ENCODE results near the gene SPRED2. TPM values are rescaled to one million over a fixed set of nuclear protein-coding genes. Genes with fewer than 3 reads are reported as not detected.

Gene SPRED2
- total and polyA plus RNA-seq, 4 donors, result 10.6 to 38.7 (median 23.8) TPM

DNA sequence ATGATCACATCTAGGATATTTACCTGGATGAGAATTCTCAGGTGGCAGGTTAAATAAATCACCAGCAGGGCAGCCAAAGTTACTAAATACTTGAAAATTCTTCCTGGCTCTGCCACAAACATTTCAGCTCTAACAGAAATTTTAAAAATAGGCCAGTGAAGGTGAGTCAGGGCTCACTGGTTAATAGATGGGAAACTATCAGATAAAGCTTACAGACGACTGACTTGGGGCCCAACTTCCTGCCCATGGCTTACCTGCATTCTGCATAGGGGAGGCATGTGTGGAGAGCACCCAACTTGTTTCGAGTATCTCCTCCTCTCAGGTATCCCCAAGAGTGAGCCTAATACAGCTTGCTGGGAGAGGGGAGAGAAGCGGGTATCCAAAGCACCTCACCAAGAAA is 57.8 kb downstream of the SPRED2 start:
- Histone ChIP-seq H3K4me1 (ENCODE audit: control insufficient read depth, insufficient read depth, low read length) (peaks cover 10% of the 10 kb centered on the region), H3K4me3 (ENCODE audit: low read depth, low read length) (no peak overlapping the region), H3K36me3 (ENCODE audit: control insufficient read depth, insufficient read depth, low read length) (no peaks in the 10 kb centered on the region), H3K27ac (ENCODE audit: low read depth, low read length) (no peak overlapping the region), H3K27me3 (ENCODE audit: control insufficient read depth, insufficient read depth, low read length) (no peaks in the 10 kb centered on the region), H3K9me3 (ENCODE audit: control insufficient read depth, insufficient read depth, low read length) (no peaks in the 10 kb centered on the region)
- 100% methylated on average over 1 of the region's 3 CpGs for WGBS (ENCODE audit: insufficient coverage)
- DNase-seq (ENCODE audit: low read depth in 4 of 6, low spot score in 6 of 6), result no peak

DNA sequence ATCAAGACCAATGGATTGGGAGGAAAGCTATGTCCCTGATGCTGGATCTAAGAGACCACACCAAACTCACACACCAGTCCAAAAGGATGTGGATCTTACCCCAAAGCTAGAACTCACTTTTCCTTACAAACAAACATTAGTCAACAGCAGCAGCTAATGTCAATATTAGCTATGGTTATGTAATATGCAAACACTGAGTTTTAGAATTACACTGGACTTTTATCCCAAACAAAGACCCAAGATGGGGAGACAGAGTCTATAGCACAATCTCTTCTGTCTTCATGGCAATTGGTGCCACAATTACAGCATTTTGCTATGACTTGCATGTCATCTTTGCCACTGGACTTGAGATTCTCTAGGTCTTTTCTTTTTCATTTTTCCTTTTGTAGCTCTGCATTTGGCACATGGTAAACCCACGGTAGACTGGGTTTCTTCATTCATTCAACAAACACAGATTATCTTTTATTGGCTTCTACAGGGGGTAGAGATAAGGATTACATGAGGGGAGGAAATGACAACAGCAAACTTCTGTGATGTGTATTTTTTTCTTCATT is 59.0 kb downstream of the SPRED2 start:
- no peak overlapping the region for H3K27ac ChIP-seq (ENCODE audit: low read depth, low read length)
- no peaks in the 10 kb centered on the region for H3K36me3 ChIP-seq (ENCODE audit: control insufficient read depth, insufficient read depth, low read length)
- no peak for DNase-seq (ENCODE audit: low read depth in 4 of 6, low spot score in 6 of 6)
- WGBS (ENCODE audit: insufficient coverage), result no CpG with 5 or more reads among the region's 1 CpG
- H3K4me1 ChIP-seq (ENCODE audit: control insufficient read depth, insufficient read depth, low read length), result peaks cover 10% of the 10 kb centered on the region
- H3K4me3 ChIP-seq (ENCODE audit: low read depth, low read length), result no peak overlapping the region
- H3K27me3 ChIP-seq (ENCODE audit: control insufficient read depth, insufficient read depth, low read length), result no peaks in the 10 kb centered on the region
- H3K9me3 ChIP-seq (ENCODE audit: control insufficient read depth, insufficient read depth, low read length), result no peaks in the 10 kb centered on the region

DNA sequence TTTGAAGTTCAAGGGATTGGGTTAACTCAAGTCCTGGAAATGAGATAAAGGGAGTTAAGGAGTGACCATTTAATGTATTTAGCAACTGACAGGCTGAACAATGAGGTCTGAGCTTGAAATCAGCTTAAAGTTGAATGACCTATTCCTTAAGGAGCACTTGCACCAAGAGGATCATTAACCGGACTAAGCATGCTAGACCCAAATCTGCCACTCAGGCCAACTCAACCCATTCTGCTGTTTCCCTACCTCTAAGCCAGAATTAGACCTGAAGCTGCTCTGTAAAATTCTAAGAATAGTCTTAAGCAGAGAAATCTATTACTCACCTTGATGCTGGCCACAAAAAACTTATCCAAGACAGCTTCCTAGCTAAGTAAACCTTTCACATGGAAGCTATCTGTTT is 59.8 kb downstream of the SPRED2 start:
- no peak for DNase-seq (ENCODE audit: low read depth in 4 of 6, low spot score in 6 of 6)
- Histone ChIP-seq H3K4me1 (ENCODE audit: control insufficient read depth, insufficient read depth, low read length) (peaks cover 10% of the 10 kb centered on the region), H3K9me3 (ENCODE audit: control insufficient read depth, insufficient read depth, low read length) (no peaks in the 10 kb centered on the region), H3K4me3 (ENCODE audit: low read depth, low read length) (no peak overlapping the region), H3K36me3 (ENCODE audit: control insufficient read depth, insufficient read depth, low read length) (no peaks in the 10 kb centered on the region), H3K27ac (ENCODE audit: low read depth, low read length) (no peak overlapping the region), H3K27me3 (ENCODE audit: control insufficient read depth, insufficient read depth, low read length) (no peaks in the 10 kb centered on the region)
- 100% methylated on average over 1 of the region's 1 CpG for WGBS (ENCODE audit: insufficient coverage)

DNA sequence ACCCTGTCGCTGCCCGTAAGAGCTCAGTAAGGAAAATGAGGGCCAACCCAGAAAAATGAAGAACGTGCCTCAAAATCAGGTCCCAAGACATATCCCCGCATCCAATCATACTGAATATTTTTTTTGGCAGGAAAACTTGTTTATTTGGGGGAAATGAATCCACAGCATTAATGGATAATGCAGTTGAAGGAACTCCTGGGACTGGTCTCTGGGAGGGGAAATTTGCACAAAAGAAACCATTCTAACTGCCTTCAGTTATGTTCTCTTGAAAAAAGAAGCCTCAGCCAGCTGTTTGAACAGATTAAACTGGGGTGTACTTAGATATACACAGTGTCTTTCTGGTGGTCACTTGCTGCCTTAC is 61.3 kb downstream of the SPRED2 start:
- DNase-seq (ENCODE audit: low read depth in 4 of 6, low spot score in 6 of 6), result no peak
- Histone ChIP-seq H3K27me3 (ENCODE audit: control insufficient read depth, insufficient read depth, low read length) (no peaks in the 10 kb centered on the region), H3K36me3 (ENCODE audit: control insufficient read depth, insufficient read depth, low read length) (no peaks in the 10 kb centered on the region), H3K4me1 (ENCODE audit: control insufficient read depth, insufficient read depth, low read length) (peaks cover 10% of the 10 kb centered on the region), H3K27ac (ENCODE audit: low read depth, low read length) (no peak overlapping the region), H3K9me3 (ENCODE audit: control insufficient read depth, insufficient read depth, low read length) (no peaks in the 10 kb centered on the region), H3K4me3 (ENCODE audit: low read depth, low read length) (no peak overlapping the region)
- WGBS (ENCODE audit: insufficient coverage), result no CpG with 5 or more reads among the region's 4 CpGs

DNA sequence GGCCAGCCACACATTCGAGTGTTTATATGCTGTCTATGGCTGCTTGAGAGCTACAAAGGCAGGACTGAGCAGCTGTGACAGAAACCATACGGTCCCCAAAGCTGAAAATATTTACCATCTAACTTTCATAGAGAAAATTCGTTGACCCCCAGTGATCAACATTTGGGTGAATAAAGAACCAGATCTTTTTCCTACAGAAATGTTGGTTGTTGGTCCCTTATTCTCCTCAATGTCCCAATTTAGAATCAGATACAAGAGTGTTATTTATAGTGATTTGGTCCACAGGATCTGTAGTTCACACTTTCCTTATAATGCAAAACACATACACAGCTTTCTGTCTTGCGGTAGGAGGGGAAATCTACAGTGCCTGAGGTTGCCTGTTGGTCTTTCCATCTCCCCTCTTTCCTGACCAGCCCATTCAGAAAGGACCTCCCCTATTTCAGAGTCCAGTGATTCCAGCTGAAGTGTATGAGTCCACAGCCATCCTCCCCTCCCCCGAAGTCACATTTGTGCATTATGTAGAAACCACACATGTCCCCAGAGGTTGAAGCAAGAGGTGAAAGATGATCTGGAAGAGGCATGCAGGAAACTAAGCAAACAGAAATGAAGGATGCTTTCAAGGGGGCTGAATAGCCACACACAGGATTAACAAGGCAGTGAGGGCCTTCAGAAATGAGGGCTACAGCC is 61.9 kb downstream of the SPRED2 start:
- no peak for DNase-seq (ENCODE audit: low read depth in 4 of 6, low spot score in 6 of 6)
- Histone ChIP-seq H3K4me1 (ENCODE audit: control insufficient read depth, insufficient read depth, low read length) (peaks cover 10% of the 10 kb centered on the region), H3K36me3 (ENCODE audit: control insufficient read depth, insufficient read depth, low read length) (no peaks in the 10 kb centered on the region), H3K9me3 (ENCODE audit: control insufficient read depth, insufficient read depth, low read length) (no peaks in the 10 kb centered on the region), H3K27ac (ENCODE audit: low read depth, low read length) (no peak overlapping the region), H3K4me3 (ENCODE audit: low read depth, low read length) (no peak overlapping the region), H3K27me3 (ENCODE audit: control insufficient read depth, insufficient read depth, low read length) (no peaks in the 10 kb centered on the region)
- 42% methylated on average over 2 of the region's 5 CpGs for WGBS (ENCODE audit: insufficient coverage)

DNA sequence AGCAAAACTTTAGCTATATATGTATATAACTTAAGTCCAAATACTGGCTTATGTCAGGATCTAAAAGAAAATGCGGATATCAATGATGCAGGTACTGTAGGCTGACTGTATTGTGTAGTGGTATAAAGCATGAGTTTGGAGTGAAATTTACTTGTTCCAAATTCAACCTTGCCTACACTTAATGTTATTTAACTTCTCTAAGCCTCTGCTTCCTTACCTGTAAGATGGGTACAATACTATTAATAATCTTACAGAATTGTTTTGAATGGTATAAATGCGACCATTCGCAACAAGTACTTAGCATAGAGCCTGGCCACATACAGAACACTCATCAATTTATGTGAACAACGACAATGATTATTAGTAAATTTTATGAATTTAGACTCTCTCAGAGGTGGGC is 62.4 kb downstream of the SPRED2 start:
- WGBS (ENCODE audit: insufficient coverage), result no CpG with 5 or more reads among the region's 4 CpGs
- no peak overlapping the region for H3K4me3 ChIP-seq (ENCODE audit: low read depth, low read length)
- no peak overlapping the region for H3K27ac ChIP-seq (ENCODE audit: low read depth, low read length)
- H3K27me3 ChIP-seq (ENCODE audit: control insufficient read depth, insufficient read depth, low read length), result no peaks in the 10 kb centered on the region
- DNase-seq (ENCODE audit: low read depth in 4 of 6, low spot score in 6 of 6), result no peak
- H3K9me3 ChIP-seq (ENCODE audit: control insufficient read depth, insufficient read depth, low read length), result no peaks in the 10 kb centered on the region
- no peaks in the 10 kb centered on the region for H3K36me3 ChIP-seq (ENCODE audit: control insufficient read depth, insufficient read depth, low read length)
- peaks cover 10% of the 10 kb centered on the region for H3K4me1 ChIP-seq (ENCODE audit: control insufficient read depth, insufficient read depth, low read length)

DNA sequence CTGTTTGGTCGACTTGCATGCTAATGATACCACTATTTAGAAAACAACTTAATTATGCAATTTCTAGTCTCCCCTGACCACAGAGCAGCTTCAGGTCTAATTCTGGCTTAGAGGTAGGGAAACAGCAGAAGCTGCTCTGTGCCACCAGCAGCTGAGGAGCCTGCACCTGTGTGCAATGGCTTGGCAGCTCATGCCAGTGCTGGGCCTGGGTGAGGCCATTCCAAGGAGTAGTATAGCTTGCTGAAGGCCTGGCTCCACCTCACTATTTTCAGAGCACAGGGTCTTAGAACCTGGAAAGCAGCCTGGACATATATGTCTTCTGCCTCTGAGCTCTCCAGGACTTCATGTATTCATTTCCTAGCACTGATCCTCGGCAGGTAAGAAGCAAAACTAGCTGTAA is 62.8 kb downstream of the SPRED2 start:
- Histone ChIP-seq H3K27ac (ENCODE audit: low read depth, low read length) (no peak overlapping the region), H3K4me1 (ENCODE audit: control insufficient read depth, insufficient read depth, low read length) (peaks cover 10% of the 10 kb centered on the region)
- WGBS (ENCODE audit: insufficient coverage), result 78% methylated on average over 1 of the region's 2 CpGs

DNA sequence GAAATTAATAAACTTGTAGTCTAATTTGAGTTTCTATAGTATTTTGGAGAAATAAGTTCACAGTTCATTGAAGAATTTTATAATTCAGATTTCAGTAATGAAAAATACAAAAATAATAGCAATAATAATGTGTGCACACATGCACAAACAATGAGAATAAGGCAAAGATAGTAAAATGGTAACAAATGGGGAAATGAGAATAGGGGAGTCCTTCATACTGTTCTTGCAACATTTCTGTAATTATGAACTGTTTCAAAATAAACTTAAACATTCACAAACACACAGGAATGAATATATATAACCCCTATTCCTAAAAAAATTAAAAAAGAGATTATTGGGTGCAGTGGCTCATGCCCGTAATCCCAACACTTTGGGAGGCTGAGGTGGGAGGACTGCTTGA is 63.9 kb downstream of the SPRED2 start:
- WGBS (ENCODE audit: insufficient coverage), result 88% methylated on average over 1 of the region's 1 CpG

More for the DNA sequence above, 62.8 kb downstream of the SPRED2 start:
- H3K9me3 ChIP-seq (ENCODE audit: control insufficient read depth, insufficient read depth, low read length), result no peaks in the 10 kb centered on the region
- H3K36me3 ChIP-seq (ENCODE audit: control insufficient read depth, insufficient read depth, low read length), result no peaks in the 10 kb centered on the region
- no peaks in the 10 kb centered on the region for H3K27me3 ChIP-seq (ENCODE audit: control insufficient read depth, insufficient read depth, low read length)
- H3K4me3 ChIP-seq (ENCODE audit: low read depth, low read length), result no peak overlapping the region
- DNase-seq (ENCODE audit: low read depth in 4 of 6, low spot score in 6 of 6), result no peak

DNA sequence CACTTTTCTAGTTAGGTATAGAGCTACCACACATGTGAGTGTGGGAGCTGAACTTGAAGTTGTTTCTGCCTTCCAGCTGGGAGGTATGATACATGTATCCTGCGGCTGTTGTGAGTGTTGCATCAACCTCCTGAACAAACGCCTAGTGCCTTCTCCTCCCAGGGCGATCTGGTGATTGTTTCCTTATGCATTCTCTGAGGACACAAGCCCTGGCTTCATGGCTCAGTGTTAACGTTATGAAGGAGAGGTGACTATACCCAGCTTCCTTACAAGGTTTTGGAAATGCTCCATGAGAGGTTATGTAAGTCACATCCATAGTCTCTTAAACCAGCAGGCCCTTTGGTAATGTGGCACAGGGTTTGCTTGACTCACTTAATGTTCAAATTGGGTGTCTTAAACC is 64.9 kb downstream of the SPRED2 start:
- WGBS (ENCODE audit: insufficient coverage), result 40% methylated on average over 1 of the region's 4 CpGs
- Histone ChIP-seq H3K9me3 (ENCODE audit: control insufficient read depth, insufficient read depth, low read length) (no peaks in the 10 kb centered on the region), H3K27ac (ENCODE audit: low read depth, low read length) (no peak overlapping the region), H3K4me1 (ENCODE audit: control insufficient read depth, insufficient read depth, low read length) (peaks cover 10% of the 10 kb centered on the region), H3K36me3 (ENCODE audit: control insufficient read depth, insufficient read depth, low read length) (no peaks in the 10 kb centered on the region), H3K4me3 (ENCODE audit: low read depth, low read length) (no peak overlapping the region), H3K27me3 (ENCODE audit: control insufficient read depth, insufficient read depth, low read length) (no peaks in the 10 kb centered on the region)
- DNase-seq (ENCODE audit: low read depth in 4 of 6, low spot score in 6 of 6), result no peak

More for the DNA sequence above, 63.9 kb downstream of the SPRED2 start:
- Histone ChIP-seq H3K27ac (ENCODE audit: low read depth, low read length) (no peak overlapping the region), H3K27me3 (ENCODE audit: control insufficient read depth, insufficient read depth, low read length) (no peaks in the 10 kb centered on the region), H3K4me3 (ENCODE audit: low read depth, low read length) (no peak overlapping the region), H3K9me3 (ENCODE audit: control insufficient read depth, insufficient read depth, low read length) (no peaks in the 10 kb centered on the region), H3K36me3 (ENCODE audit: control insufficient read depth, insufficient read depth, low read length) (no peaks in the 10 kb centered on the region), H3K4me1 (ENCODE audit: control insufficient read depth, insufficient read depth, low read length) (peaks cover 10% of the 10 kb centered on the region)
- DNase-seq (ENCODE audit: low read depth in 4 of 6, low spot score in 6 of 6), result no peak

DNA sequence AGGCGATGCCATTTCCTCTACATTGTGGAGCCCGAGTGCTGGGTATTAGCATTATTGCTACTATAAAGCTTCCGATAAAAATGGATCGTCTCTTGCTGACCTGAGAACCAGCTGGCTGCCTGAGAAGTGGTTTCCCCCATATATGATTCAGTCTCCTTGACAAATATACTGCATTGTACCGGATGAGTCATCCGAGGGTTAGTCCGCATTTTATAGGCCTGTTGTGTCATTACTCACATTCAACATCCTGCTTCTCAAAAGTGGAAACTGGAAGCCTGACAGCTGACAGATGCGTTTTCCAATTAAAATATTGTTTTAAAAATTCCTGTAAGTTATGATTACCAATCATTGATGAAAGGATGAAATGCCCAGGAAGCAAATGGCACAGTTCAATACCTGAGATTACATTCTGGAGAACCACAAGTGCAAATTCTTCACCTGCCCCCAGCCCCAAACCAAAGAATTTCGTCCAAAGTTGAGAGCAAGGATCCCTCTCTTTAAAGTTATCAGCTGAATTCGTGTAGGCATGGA is 65.7 kb downstream of the SPRED2 start:
- 58% methylated on average over 4 of the region's 10 CpGs for WGBS (ENCODE audit: insufficient coverage)
- Histone ChIP-seq H3K4me1 (ENCODE audit: control insufficient read depth, insufficient read depth, low read length) (peaks cover 10% of the 10 kb centered on the region), H3K36me3 (ENCODE audit: control insufficient read depth, insufficient read depth, low read length) (no peaks in the 10 kb centered on the region), H3K27ac (ENCODE audit: low read depth, low read length) (no peak overlapping the region), H3K9me3 (ENCODE audit: control insufficient read depth, insufficient read depth, low read length) (no peaks in the 10 kb centered on the region), H3K4me3 (ENCODE audit: low read depth, low read length) (no peak overlapping the region), H3K27me3 (ENCODE audit: control insufficient read depth, insufficient read depth, low read length) (no peaks in the 10 kb centered on the region)
- DNase-seq (ENCODE audit: low read depth in 4 of 6, low spot score in 6 of 6), result peak in 1 of 6 donors; percentile 43
